Liver (tissue), 3 donors: Measurements from ENCODE around the gene MAD2L1.

Experiments used
- FOXA1 ChIP-seq: IDR thresholded peaks from 2 replicates; pipeline ENCODE4 v1.6.1; 2016; ENCODE audit warnings: antibody characterized with exemption
- REST ChIP-seq: IDR thresholded peaks from 2 replicates; pipeline ENCODE4 v1.6.1; 2016; ENCODE audit warnings: antibody characterized with exemption, mild to moderate bottlenecking
- RXRA ChIP-seq, 2 donors: IDR thresholded peaks; 2 replicates each; pipeline ENCODE4 v1.6.1; 2017 to 2018; ENCODE audit warnings: antibody characterized with exemption in 2 of 2, mild to moderate bottlenecking in 1 of 2
- TAF1 ChIP-seq: conservative IDR thresholded peaks from 2 replicates; pipeline ENCODE4 v1.6.1; 2016; ENCODE audit warnings: antibody characterized with exemption, mild to moderate bottlenecking
- TF ChIP-seq, protein P1 (sequence below): fragments of 150-350 bp; IDR thresholded peaks from 2 replicates; pipeline ENCODE4 v1.5.1; 2017; ENCODE audit warnings: improper control_type of control experiment, low read depth, low read length; ENCODE audit not compliant: missing input control
- donor health status: healthy.
- donor health status: healthy.

GRCh38 chr4:120025516-120025915 is 41.1 kb downstream of the MAD2L1 start:
- TF ChIP-seq, protein P1, sequence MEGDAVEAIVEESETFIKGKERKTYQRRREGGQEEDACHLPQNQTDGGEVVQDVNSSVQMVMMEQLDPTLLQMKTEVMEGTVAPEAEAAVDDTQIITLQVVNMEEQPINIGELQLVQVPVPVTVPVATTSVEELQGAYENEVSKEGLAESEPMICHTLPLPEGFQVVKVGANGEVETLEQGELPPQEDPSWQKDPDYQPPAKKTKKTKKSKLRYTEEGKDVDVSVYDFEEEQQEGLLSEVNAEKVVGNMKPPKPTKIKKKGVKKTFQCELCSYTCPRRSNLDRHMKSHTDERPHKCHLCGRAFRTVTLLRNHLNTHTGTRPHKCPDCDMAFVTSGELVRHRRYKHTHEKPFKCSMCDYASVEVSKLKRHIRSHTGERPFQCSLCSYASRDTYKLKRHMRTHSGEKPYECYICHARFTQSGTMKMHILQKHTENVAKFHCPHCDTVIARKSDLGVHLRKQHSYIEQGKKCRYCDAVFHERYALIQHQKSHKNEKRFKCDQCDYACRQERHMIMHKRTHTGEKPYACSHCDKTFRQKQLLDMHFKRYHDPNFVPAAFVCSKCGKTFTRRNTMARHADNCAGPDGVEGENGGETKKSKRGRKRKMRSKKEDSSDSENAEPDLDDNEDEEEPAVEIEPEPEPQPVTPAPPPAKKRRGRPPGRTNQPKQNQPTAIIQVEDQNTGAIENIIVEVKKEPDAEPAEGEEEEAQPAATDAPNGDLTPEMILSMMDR: no peak
- TF ChIP-seq REST: no peak
- no peak for TF ChIP-seq TAF1
- TF ChIP-seq FOXA1: no peak
- TF ChIP-seq RXRA (IDR thresholded peaks at IDR 0.05): no peak
